ENCODE results near the gene RUFY3. TPM values are rescaled to one million over a fixed set of nuclear protein-coding genes. Genes with fewer than 3 reads are reported as not detected.

RUFY3 gene
- total and polyA plus RNA-seq, 2 of the 13 experiments (the other 11 are each of a cell fraction or from before 2014, with no cell fraction given) = 17.9 to 25.3 TPM

GRCh38 chr4:70705183-70706043 is 16.4 kb upstream of the RUFY3 start (continued):
- TF ChIP-seq ZEB1 (IDR thresholded peaks at IDR 0.05; ENCODE audit: insufficient replicate concordance, low read depth) (no peak), ZNF280D (CRISPR knock-in tag; IDR thresholded peaks at IDR 0.05) (no peak), ZSCAN12 (CRISPR knock-in tag; IDR thresholded peaks at IDR 0.05) (0 out of 2 replicates have a peak, but pooled peaks have one; percentile 25), ZNF251 (CRISPR knock-in tag; IDR thresholded peaks at IDR 0.05) (no peak), GLI4 (CRISPR knock-in tag; IDR thresholded peaks at IDR 0.05; ENCODE audit: borderline replicate concordance) (no peak), RBM39 (IDR thresholded peaks at IDR 0.05; ENCODE audit: low read depth, low read length, poor library complexity, severe bottlenecking) (peak; percentile 68), ZNF576 (CRISPR knock-in tag; IDR thresholded peaks at IDR 0.05) (no peak), ZBTB7A (CRISPR knock-in tag; IDR thresholded peaks at IDR 0.05) (no peak), NCOA5 (CRISPR knock-in tag; IDR thresholded peaks at IDR 0.05) (no peak), ZNF564 (CRISPR knock-in tag; IDR thresholded peaks at IDR 0.05) (no peak), SOX13 (IDR thresholded peaks at IDR 0.05) (no peak), SOX13 (CRISPR knock-in tag; conservative IDR thresholded peaks at IDR 0.05 in 1 of 2, IDR thresholded peaks at IDR 0.05 in 1 of 2) (no peak), SRY (CRISPR knock-in tag; IDR thresholded peaks at IDR 0.05) (peak; percentile 74; the same call in 1 of the 2 replicates), SMAD1 (CRISPR knock-in tag; IDR thresholded peaks at IDR 0.05; ENCODE audit: borderline replicate concordance, low read depth) (no peak), ETV5 (CRISPR knock-in tag; IDR thresholded peaks at IDR 0.05; ENCODE audit: borderline replicate concordance) (no peak), KMT2A (CRISPR knock-in tag; IDR thresholded peaks at IDR 0.05) (peak; percentile 80; the same call in 1 of the 2 replicates), SMYD3 (CRISPR knock-in tag; IDR thresholded peaks at IDR 0.05) (peak; percentile 63; the same call in 1 of the 2 replicates), ZNF451 (CRISPR knock-in tag; IDR thresholded peaks at IDR 0.05) (no peak), SP5 (CRISPR knock-in tag; IDR thresholded peaks at IDR 0.05; ENCODE audit: borderline replicate concordance, low read depth) (no peak; the same call in 1 of the 2 replicates), ZNF552 (CRISPR knock-in tag; IDR thresholded peaks at IDR 0.05; ENCODE audit: borderline replicate concordance) (no peak), CCDC6 (CRISPR knock-in tag; IDR thresholded peaks at IDR 0.05) (peak; percentile 72), PITX1 (CRISPR knock-in tag; IDR thresholded peaks at IDR 0.05) (no peak), ZNF709 (CRISPR knock-in tag; IDR thresholded peaks at IDR 0.05) (peak; percentile 29; the same call in 1 of the 2 replicates), SMARCE1 (IDR thresholded peaks at IDR 0.05; ENCODE audit: borderline replicate concordance) (no peak), MBD4 (IDR thresholded peaks at IDR 0.05; ENCODE audit: borderline replicate concordance, low read length) (no peak), SMC3 (IDR thresholded peaks at IDR 0.05; ENCODE audit: low read length) (no peak)
